ENCODE results near the gene OTOS.

The OTOS gene

GRCh38 chr2:240106765-240107476, 33.5 kb downstream of the OTOS start:
- H3K4me1 ChIP-seq (ENCODE audit: control insufficient read depth in 1 of 2, insufficient read depth in 2 of 2, low read length in 2 of 2): no peaks in the 10 kb centered on the region
- no peaks in the 10 kb centered on the region for H3K9me3 ChIP-seq (ENCODE audit: control insufficient read depth in 1 of 2, low read length in 2 of 2)
- no peak overlapping the region for H3K27ac ChIP-seq (ENCODE audit: low read length)
- H3K27me3 ChIP-seq (ENCODE audit: low read depth, low read length): no peaks in the 10 kb centered on the region
- no peaks in the 10 kb centered on the region for H3K36me3 ChIP-seq (ENCODE audit: control insufficient read depth in 1 of 2, insufficient read depth in 2 of 2, low read length in 2 of 2)
- no peak overlapping the region for H3K4me3 ChIP-seq (ENCODE audit: low read depth in 1 of 2, low read length in 2 of 2)

GRCh38 chr2:240105982-240106381, 34.5 kb downstream of the OTOS start:
- Histone ChIP-seq H3K27me3 (ENCODE audit: low read depth, low read length) (no peaks in the 10 kb centered on the region), H3K9me3 (ENCODE audit: control insufficient read depth in 1 of 2, low read length in 2 of 2) (no peaks in the 10 kb centered on the region), H3K27ac (ENCODE audit: low read length) (no peak overlapping the region), H3K4me1 (ENCODE audit: control insufficient read depth in 1 of 2, insufficient read depth in 2 of 2, low read length in 2 of 2) (no peaks in the 10 kb centered on the region), H3K4me3 (ENCODE audit: low read depth in 1 of 2, low read length in 2 of 2) (no peak overlapping the region), H3K36me3 (ENCODE audit: control insufficient read depth in 1 of 2, insufficient read depth in 2 of 2, low read length in 2 of 2) (no peaks in the 10 kb centered on the region)

- H3K36me3 ChIP-seq (ENCODE audit: control insufficient read depth in 1 of 2, insufficient read depth in 2 of 2, low read length in 2 of 2): no peaks in the 10 kb centered on the region
- H3K9me3 ChIP-seq (ENCODE audit: control insufficient read depth in 1 of 2, low read length in 2 of 2): peaks cover 0 to 4% of the 10 kb centered on the region in 2 donors
- no peaks in the 10 kb centered on the region for H3K27me3 ChIP-seq (ENCODE audit: low read depth, low read length)
- no peaks in the 10 kb centered on the region for H3K4me1 ChIP-seq (ENCODE audit: control insufficient read depth in 1 of 2, insufficient read depth in 2 of 2, low read length in 2 of 2)
- H3K27ac ChIP-seq (ENCODE audit: low read length): no peak overlapping the region
- no peak overlapping the region for H3K4me3 ChIP-seq (ENCODE audit: low read depth in 1 of 2, low read length in 2 of 2)
Measured at GRCh38 chr2:240103136-240103535, 37.3 kb downstream of the OTOS start.

- no peak overlapping the region for H3K27ac ChIP-seq (ENCODE audit: low read length)
- peaks cover 22% of the 10 kb centered on the region for H3K27me3 ChIP-seq (ENCODE audit: low read depth, low read length)
- no peaks in the 10 kb centered on the region for H3K36me3 ChIP-seq (ENCODE audit: control insufficient read depth in 1 of 2, insufficient read depth in 2 of 2, low read length in 2 of 2)
- H3K4me1 ChIP-seq (ENCODE audit: control insufficient read depth in 1 of 2, insufficient read depth in 2 of 2, low read length in 2 of 2): no peaks in the 10 kb centered on the region
- no peak overlapping the region for H3K4me3 ChIP-seq (ENCODE audit: low read depth in 1 of 2, low read length in 2 of 2)
- peaks cover 8 to 12% of the 10 kb centered on the region in 2 donors for H3K9me3 ChIP-seq (ENCODE audit: control insufficient read depth in 1 of 2, low read length in 2 of 2)
Measured at GRCh38 chr2:240098349-240098748, 42.1 kb downstream of the OTOS start.

GRCh38 chr2:240095556-240096523, 44.6 kb downstream of the OTOS start:
- Histone ChIP-seq H3K9me3 (ENCODE audit: control insufficient read depth in 1 of 2, low read length in 2 of 2) (peaks cover 8 to 12% of the 10 kb centered on the region in 2 donors), H3K27ac (ENCODE audit: low read length) (no peak overlapping the region), H3K4me3 (ENCODE audit: low read depth in 1 of 2, low read length in 2 of 2) (no peak overlapping the region), H3K4me1 (ENCODE audit: control insufficient read depth in 1 of 2, insufficient read depth in 2 of 2, low read length in 2 of 2) (no peaks in the 10 kb centered on the region), H3K27me3 (ENCODE audit: low read depth, low read length) (peaks cover 22% of the 10 kb centered on the region), H3K36me3 (ENCODE audit: control insufficient read depth in 1 of 2, insufficient read depth in 2 of 2, low read length in 2 of 2) (no peaks in the 10 kb centered on the region)

GRCh38 chr2:240089306-240089705, 51.2 kb downstream of the OTOS start:
- H3K4me1 ChIP-seq (ENCODE audit: control insufficient read depth in 1 of 2, insufficient read depth in 2 of 2, low read length in 2 of 2): no peaks in the 10 kb centered on the region
- H3K27ac ChIP-seq (ENCODE audit: low read length): no peak overlapping the region
- no peak overlapping the region for H3K4me3 ChIP-seq (ENCODE audit: low read depth in 1 of 2, low read length in 2 of 2)
- H3K27me3 ChIP-seq (ENCODE audit: low read depth, low read length): peaks cover 1% of the 10 kb centered on the region
- H3K36me3 ChIP-seq (ENCODE audit: control insufficient read depth in 1 of 2, insufficient read depth in 2 of 2, low read length in 2 of 2): no peaks in the 10 kb centered on the region
- H3K9me3 ChIP-seq (ENCODE audit: control insufficient read depth in 1 of 2, low read length in 2 of 2): peaks cover 6 to 9% of the 10 kb centered on the region in 2 donors

All from muscle layer of duodenum (tissue), 2 donors.